HL-60 (cell line): ENCODE measurements around the gene MED16.

Experiments used
- DNase-seq, 2 experiments: peaks; one replicate each; pipeline ENCODE4 v3.0.0-alpha.2; 2010 to 2020; ENCODE audit warnings: low read depth in 1 of 2, low spot score in 1 of 2
- H3K27ac ChIP-seq: fragments of 250-450 bp; sonication (Bioruptor Pico); replicated peaks from 2 replicates; pipeline ENCODE4 v1.5.1; 2020; ENCODE audit warnings: mild to moderate bottlenecking, moderate library complexity
- H3K27me3 ChIP-seq: fragments of 250-450 bp; sonication (Bioruptor Pico); 2 replicates; pipeline ENCODE4 v1.5.1; 2021; ENCODE audit warnings: mild to moderate bottlenecking, moderate library complexity; ENCODE audit not compliant: insufficient read depth, poor library complexity, severe bottlenecking
- H3K4me3 ChIP-seq: replicated peaks from 2 replicates; pipeline ENCODE4 v1.5.1; 2011; ENCODE audit warnings: mild to moderate bottlenecking, control low read depth, low read length; ENCODE audit not compliant: insufficient read depth
- GABPA ChIP-seq: IDR thresholded peaks from 2 replicates; pipeline ENCODE4 v1.6.1; 2012; ENCODE audit warnings: low read depth
- POLR2AphosphoS5 ChIP-seq: IDR thresholded peaks from 2 replicates; pipeline ENCODE4 v1.6.1; 2012; ENCODE audit warnings: low read depth
- SPI1 ChIP-seq: IDR thresholded peaks from 2 replicates; pipeline ENCODE4 v1.6.1; 2012; ENCODE audit warnings: low read depth, mild to moderate bottlenecking, borderline replicate concordance
- TF ChIP-seq, protein P1 (sequence below): IDR thresholded peaks from 2 replicates; pipeline ENCODE4 v1.6.1; 2012; ENCODE audit warnings: low read depth; ENCODE audit not compliant: insufficient replicate concordance
- TF ChIP-seq, protein P2 (sequence below): IDR thresholded peaks from one replicate; pipeline ENCODE4 v1.5.1; 2011; ENCODE audit warnings: low read length, control low read depth, inconsistent platforms; ENCODE audit not compliant: insufficient read depth

Gene MED16

DNA sequence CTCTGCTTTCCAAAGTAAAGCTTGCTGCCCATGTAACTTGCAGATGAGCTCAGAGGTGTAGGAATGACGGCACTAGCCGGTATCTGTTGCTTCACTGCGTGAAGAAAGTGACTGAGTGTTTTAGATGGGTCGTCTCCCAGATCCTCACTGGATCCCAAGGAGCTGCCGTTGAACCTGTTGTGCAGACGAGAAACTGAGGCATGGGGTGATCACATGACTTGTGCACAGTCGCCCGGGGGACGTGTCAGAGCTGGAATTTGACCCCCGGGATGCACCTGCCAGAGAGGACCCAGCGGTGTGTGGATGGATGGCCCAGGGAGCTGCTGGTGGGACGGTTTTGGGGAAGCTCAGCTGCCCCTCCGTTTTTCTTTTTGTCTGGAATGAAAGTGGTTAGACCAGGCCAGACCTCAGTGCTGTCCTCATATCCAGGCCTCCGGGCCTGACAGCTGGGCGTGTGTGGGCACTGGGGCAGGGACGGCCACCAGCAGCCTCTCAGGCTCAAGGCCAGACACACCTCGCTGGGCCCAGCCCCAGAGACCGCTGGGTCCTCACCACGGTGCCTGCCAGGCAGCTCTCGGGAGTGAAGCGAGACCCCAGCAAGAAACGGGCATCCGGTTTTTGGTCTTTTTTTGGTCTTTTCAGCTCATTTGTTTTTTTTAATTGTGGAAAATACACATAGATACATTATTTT, 45.4 kb upstream of the MED16 start:
- no peak for DNase-seq
- H3K27ac ChIP-seq = no peak overlapping the region
- TF ChIP-seq SPI1 (no peak), POLR2AphosphoS5 (no peak), GABPA (no peak)
- TF ChIP-seq, protein P1, sequence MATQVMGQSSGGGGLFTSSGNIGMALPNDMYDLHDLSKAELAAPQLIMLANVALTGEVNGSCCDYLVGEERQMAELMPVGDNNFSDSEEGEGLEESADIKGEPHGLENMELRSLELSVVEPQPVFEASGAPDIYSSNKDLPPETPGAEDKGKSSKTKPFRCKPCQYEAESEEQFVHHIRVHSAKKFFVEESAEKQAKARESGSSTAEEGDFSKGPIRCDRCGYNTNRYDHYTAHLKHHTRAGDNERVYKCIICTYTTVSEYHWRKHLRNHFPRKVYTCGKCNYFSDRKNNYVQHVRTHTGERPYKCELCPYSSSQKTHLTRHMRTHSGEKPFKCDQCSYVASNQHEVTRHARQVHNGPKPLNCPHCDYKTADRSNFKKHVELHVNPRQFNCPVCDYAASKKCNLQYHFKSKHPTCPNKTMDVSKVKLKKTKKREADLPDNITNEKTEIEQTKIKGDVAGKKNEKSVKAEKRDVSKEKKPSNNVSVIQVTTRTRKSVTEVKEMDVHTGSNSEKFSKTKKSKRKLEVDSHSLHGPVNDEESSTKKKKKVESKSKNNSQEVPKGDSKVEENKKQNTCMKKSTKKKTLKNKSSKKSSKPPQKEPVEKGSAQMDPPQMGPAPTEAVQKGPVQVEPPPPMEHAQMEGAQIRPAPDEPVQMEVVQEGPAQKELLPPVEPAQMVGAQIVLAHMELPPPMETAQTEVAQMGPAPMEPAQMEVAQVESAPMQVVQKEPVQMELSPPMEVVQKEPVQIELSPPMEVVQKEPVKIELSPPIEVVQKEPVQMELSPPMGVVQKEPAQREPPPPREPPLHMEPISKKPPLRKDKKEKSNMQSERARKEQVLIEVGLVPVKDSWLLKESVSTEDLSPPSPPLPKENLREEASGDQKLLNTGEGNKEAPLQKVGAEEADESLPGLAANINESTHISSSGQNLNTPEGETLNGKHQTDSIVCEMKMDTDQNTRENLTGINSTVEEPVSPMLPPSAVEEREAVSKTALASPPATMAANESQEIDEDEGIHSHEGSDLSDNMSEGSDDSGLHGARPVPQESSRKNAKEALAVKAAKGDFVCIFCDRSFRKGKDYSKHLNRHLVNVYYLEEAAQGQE = no peak
- TF ChIP-seq, protein P2, sequence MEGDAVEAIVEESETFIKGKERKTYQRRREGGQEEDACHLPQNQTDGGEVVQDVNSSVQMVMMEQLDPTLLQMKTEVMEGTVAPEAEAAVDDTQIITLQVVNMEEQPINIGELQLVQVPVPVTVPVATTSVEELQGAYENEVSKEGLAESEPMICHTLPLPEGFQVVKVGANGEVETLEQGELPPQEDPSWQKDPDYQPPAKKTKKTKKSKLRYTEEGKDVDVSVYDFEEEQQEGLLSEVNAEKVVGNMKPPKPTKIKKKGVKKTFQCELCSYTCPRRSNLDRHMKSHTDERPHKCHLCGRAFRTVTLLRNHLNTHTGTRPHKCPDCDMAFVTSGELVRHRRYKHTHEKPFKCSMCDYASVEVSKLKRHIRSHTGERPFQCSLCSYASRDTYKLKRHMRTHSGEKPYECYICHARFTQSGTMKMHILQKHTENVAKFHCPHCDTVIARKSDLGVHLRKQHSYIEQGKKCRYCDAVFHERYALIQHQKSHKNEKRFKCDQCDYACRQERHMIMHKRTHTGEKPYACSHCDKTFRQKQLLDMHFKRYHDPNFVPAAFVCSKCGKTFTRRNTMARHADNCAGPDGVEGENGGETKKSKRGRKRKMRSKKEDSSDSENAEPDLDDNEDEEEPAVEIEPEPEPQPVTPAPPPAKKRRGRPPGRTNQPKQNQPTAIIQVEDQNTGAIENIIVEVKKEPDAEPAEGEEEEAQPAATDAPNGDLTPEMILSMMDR = no peak
- no peak overlapping the region for H3K4me3 ChIP-seq
- H3K27me3 ChIP-seq = no peaks in the 10 kb centered on the region

DNA sequence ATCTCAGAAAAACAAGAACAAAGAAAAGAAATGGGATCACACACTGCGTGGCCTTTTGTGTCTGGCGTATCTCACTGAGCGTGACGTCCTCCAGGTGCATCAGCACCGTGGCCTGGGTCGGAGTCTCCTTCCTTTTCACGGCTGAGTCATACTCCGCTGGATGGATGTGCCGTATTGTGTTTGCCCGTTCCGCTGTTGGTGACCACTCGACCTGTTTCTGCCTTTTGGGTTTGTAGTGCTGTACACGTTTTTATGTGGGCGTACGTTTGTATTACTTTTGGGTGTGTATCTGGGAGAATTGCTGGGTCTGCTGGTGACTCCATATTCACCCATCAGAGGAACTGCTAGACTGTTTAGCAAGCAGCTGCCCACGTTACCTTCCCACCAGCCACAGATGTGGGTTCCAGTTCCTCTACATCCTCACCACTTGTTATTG, 44.3 kb upstream of the MED16 start:
- peak in 1 of 2 experiments; percentile 52 for DNase-seq
- H3K4me3 ChIP-seq = no peak overlapping the region
- H3K27ac ChIP-seq = no peak overlapping the region
- H3K27me3 ChIP-seq = no peaks in the 10 kb centered on the region
- TF ChIP-seq GABPA (no peak), SPI1 (peak; percentile 6; the same call in 1 of the 2 replicates)
- TF ChIP-seq, protein P2 = no peak

- TF ChIP-seq GABPA (no peak), SPI1 (no peak), POLR2AphosphoS5 (no peak)
- TF ChIP-seq, protein P2 = no peak
- TF ChIP-seq, protein P1 = no peak
- Histone ChIP-seq H3K4me3 (no peak overlapping the region), H3K27ac (no peak overlapping the region), H3K27me3 (no peaks in the 10 kb centered on the region)
- DNase-seq = no peak
Observed at GRCh38 chr19:936175-936546, 43.2 kb upstream of the MED16 start.
